22Rv1 (cell line): ENCODE data around the gene LXN.

Experiments
- ZFX ChIP-seq: fragments of 450-650 bp; IDR thresholded peaks from 2 replicates; pipeline ENCODE4 v1.6.1; 2017; ENCODE audit warnings: antibody characterized with exemption, borderline replicate concordance
- TF ChIP-seq, protein P1 (sequence below): fragments of 450-650 bp; IDR thresholded peaks from 2 replicates; pipeline ENCODE4 v1.5.1; 2017; ENCODE audit warnings: mild to moderate bottlenecking

DNA sequence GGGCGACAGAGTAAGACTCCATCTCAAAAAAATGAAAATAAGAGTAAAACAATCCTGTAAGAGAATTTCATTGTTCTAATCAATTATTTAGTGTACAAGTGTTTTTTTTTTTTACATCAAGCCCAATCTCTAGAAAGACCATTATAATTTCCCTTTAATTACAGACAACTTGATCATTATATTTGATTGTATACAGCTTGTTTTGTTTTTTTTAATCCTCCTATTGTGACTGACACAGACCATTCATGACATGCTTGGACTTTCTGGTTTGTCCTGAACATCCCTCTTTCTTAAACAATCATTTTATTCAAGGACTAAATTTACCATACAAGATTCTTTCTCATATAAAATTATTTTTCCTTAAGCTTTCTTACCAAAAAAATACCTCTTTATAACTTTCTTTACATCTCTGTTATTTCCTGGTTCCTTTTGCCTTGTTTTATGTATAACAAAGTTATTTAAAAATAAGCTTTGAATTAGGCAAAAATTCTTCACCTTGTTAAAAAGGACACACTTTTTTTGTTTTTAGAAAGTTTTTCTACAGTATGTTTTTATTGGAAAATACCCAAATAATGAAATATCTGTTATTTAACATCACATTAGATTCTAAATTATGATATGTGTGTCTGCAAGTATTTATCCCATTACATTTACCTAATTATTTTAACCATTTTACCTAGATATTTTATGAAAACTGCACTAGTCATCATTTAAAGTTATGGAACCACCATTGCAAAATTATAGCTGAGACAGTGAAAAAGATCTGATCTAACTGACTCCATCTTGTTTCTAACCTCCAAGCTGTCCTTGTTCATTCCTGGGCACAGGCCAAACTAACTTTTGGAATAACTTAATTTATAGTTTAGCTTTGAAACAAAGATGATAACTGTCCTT, 54.2 kb downstream of the LXN start:
- TF ChIP-seq, protein P1, sequence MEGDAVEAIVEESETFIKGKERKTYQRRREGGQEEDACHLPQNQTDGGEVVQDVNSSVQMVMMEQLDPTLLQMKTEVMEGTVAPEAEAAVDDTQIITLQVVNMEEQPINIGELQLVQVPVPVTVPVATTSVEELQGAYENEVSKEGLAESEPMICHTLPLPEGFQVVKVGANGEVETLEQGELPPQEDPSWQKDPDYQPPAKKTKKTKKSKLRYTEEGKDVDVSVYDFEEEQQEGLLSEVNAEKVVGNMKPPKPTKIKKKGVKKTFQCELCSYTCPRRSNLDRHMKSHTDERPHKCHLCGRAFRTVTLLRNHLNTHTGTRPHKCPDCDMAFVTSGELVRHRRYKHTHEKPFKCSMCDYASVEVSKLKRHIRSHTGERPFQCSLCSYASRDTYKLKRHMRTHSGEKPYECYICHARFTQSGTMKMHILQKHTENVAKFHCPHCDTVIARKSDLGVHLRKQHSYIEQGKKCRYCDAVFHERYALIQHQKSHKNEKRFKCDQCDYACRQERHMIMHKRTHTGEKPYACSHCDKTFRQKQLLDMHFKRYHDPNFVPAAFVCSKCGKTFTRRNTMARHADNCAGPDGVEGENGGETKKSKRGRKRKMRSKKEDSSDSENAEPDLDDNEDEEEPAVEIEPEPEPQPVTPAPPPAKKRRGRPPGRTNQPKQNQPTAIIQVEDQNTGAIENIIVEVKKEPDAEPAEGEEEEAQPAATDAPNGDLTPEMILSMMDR: no peak
- TF ChIP-seq ZFX: no peak
